ENCODE data around the gene MZB1. TPM values are rescaled to one million over a fixed set of nuclear protein-coding genes. Genes with fewer than 3 reads are reported as not detected.

Gene MZB1
- total RNA-seq, 1 donor from 2014 or later, result not detected

DNA sequence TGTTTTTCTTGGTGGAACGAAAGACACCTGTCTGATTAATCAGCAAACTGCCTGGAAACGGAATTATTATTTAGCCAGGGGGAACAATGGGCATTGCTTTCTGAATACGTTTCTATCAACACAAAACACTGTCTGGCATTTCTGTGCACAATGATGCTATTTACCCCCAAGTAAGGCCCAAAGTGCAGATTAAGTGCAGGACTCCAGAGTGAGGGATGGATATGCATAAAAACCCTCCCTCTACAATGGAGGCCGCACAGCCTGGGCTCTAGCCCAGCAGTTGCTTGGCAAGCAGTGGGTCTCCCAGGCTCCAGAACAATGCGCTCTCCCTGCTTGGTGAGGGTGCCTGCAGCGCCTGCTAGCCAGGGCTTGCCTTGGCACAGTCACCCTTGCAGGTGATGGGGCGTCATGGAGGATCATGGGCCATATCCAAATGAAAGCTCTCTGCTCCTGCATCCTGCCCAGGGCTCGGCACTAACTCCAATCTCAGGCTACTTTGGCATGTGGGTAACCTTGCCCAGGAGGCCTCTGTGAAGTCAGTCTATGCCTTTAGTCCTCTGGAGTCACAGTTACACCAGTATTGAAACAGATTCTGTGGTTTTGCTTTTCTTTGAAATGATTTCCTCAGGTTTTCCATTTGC, 25.6 kb upstream of the MZB1 start:
- TF ChIP-seq, protein P1, sequence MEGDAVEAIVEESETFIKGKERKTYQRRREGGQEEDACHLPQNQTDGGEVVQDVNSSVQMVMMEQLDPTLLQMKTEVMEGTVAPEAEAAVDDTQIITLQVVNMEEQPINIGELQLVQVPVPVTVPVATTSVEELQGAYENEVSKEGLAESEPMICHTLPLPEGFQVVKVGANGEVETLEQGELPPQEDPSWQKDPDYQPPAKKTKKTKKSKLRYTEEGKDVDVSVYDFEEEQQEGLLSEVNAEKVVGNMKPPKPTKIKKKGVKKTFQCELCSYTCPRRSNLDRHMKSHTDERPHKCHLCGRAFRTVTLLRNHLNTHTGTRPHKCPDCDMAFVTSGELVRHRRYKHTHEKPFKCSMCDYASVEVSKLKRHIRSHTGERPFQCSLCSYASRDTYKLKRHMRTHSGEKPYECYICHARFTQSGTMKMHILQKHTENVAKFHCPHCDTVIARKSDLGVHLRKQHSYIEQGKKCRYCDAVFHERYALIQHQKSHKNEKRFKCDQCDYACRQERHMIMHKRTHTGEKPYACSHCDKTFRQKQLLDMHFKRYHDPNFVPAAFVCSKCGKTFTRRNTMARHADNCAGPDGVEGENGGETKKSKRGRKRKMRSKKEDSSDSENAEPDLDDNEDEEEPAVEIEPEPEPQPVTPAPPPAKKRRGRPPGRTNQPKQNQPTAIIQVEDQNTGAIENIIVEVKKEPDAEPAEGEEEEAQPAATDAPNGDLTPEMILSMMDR (IDR thresholded peaks at IDR 0.05), result no peak
- Mint-ChIP-seq H3K9me3 (ENCODE audit: low read depth) (no peaks in the 10 kb centered on the region), H3K4me3 (ENCODE audit: unreplicated experiment) (no peak overlapping the region), H3K27me3 (ENCODE audit: low read depth) (no peaks in the 10 kb centered on the region), H3K4me1 (ENCODE audit: low read depth) (peaks cover 8% of the 10 kb centered on the region), H3K36me3 (ENCODE audit: low read depth) (peaks cover 17% of the 10 kb centered on the region), H3K27ac (ENCODE audit: unreplicated experiment) (no peak overlapping the region)
- DNase-seq (ENCODE audit: low spot score), result no peak

DNA sequence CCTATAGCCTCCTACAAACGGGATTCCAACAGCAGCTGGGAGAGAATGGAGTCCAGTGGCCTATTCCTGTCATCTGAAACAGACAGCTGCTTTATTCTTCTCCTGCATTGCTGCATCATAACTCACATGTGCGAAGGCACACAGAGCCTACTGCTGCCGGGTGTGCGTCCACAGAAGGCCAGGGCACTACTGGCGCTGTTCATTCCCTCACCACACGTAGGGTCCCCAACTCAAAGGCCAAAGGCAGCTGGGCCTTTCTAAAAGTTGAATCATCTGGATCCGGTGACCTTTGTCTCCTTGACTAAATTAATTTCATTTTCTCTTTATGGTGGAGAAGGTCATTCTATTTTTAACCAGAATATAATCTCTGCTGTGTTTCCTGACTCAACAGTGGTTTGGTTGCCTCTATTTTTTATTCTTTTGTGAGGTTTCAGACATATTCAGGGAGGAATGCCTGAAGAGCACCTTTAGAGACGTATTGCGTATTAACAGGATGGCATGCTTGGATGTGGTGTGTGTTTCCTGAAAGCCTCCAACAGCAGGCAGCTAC, 24.9 kb upstream of the MZB1 start:
- DNase-seq (ENCODE audit: low spot score), result no peak
- H3K4me1 Mint-ChIP-seq (ENCODE audit: low read depth), result peaks cover 8% of the 10 kb centered on the region
- peaks cover 14% of the 10 kb centered on the region for H3K36me3 Mint-ChIP-seq (ENCODE audit: low read depth)

DNA sequence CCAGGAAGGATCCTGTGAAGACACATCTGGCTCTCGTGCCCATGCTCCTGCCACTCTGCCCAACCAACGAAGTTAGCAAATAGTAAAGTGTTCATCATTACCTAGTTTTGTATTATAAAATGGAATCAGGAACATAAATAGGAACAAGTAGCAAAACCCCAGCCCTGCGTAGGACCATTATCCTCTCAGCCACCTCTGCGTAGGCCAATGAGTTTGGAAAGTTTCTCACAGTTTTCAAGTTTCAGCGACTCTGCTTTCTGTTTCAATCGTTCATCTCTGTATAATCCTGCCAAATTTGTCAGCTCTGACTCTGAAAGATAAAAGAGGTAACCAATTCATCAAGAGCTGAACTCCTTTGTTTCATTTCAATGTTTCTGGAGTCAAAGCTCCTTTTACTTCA, 24.2 kb upstream of the MZB1 start:
- DNase-seq (ENCODE audit: low spot score), result no peak
- H3K4me1 Mint-ChIP-seq (ENCODE audit: low read depth), result peaks cover 8% of the 10 kb centered on the region
- TF ChIP-seq, protein P1 (IDR thresholded peaks at IDR 0.05), result no peak
- no peaks in the 10 kb centered on the region for H3K9me3 Mint-ChIP-seq (ENCODE audit: low read depth)
- H3K27ac Mint-ChIP-seq (ENCODE audit: unreplicated experiment), result no peak overlapping the region
- H3K27me3 Mint-ChIP-seq (ENCODE audit: low read depth), result no peaks in the 10 kb centered on the region
- H3K36me3 Mint-ChIP-seq (ENCODE audit: low read depth), result peaks cover 10% of the 10 kb centered on the region
- no peak overlapping the region for H3K4me3 Mint-ChIP-seq (ENCODE audit: unreplicated experiment)

More for the DNA sequence above, 24.9 kb upstream of the MZB1 start:
- no peaks in the 10 kb centered on the region for H3K27me3 Mint-ChIP-seq (ENCODE audit: low read depth)
- TF ChIP-seq, protein P1 (IDR thresholded peaks at IDR 0.05), result no peak
- H3K4me3 Mint-ChIP-seq (ENCODE audit: unreplicated experiment), result no peak overlapping the region
- H3K9me3 Mint-ChIP-seq (ENCODE audit: low read depth), result no peaks in the 10 kb centered on the region
- H3K27ac Mint-ChIP-seq (ENCODE audit: unreplicated experiment), result no peak overlapping the region

DNA sequence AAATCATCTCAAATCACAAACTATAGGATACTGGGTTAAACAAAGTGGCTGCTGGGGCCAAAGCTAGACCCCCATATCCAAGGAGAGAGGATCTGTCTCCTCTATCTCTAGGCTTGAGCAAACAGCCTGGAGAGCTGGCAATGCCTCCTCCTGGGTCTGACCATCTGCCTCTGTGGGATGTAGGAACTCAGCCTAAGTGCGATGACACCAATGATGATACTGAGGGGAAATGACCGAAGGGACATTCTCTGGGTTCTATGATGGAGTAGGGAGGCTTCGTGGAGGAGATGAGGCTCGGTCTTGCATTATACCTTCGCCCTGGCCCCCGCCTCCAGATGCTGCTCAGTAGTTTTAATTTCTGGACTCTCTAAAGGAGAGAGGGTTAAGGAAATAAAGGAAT, 23.4 kb upstream of the MZB1 start:
- Mint-ChIP-seq H3K4me1 (ENCODE audit: low read depth) (peaks cover 8% of the 10 kb centered on the region), H3K4me3 (ENCODE audit: unreplicated experiment) (no peak overlapping the region), H3K27ac (ENCODE audit: unreplicated experiment) (no peak overlapping the region), H3K36me3 (ENCODE audit: low read depth) (peaks cover 10% of the 10 kb centered on the region), H3K27me3 (ENCODE audit: low read depth) (no peaks in the 10 kb centered on the region), H3K9me3 (ENCODE audit: low read depth) (no peaks in the 10 kb centered on the region)
- no peak for DNase-seq (ENCODE audit: low spot score)
- TF ChIP-seq, protein P1 (IDR thresholded peaks at IDR 0.05), result no peak

DNA sequence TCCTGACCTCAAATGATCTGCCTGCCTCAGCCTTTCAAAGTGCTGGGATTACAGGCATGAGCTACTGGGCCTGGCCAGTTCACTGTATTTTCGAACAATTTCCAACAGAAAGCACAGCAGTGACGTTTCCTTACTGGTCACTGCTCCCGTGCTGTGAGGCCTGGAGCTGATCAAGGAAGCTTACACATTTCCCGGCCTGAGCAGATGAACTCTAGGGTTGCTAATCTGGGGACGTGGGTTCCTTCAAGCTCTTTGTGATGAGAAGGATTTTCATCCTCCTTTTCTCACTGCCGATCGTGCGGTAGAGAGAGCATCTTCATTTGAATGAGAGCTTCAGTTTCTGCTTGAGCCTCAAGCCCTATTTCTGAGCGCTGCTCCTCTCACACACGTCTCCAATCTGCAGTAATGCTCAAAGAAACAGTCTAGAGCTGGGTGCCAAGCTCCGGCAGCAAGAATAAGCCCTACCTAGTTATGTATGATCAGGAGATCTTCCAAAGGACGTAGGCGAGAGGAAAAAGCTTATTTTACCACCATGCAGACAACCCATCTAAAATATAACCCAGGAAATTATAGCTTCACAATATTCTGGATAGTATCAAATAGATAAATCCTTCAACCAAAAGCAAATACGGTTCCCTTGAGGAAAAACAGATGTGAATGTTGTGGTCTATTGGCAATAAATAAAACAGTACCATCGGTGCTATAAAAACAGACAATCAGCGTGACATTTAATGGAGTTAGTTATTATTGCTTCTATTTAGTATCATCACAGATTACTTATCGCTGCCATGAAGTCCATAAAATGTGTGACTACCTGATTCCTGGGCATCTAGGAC, 21.5 kb upstream of the MZB1 start:
- TF ChIP-seq, protein P1 (IDR thresholded peaks at IDR 0.05), result no peak
- no peak for DNase-seq (ENCODE audit: low spot score)
- Mint-ChIP-seq H3K27me3 (ENCODE audit: low read depth) (no peaks in the 10 kb centered on the region), H3K9me3 (ENCODE audit: low read depth) (no peaks in the 10 kb centered on the region), H3K4me3 (ENCODE audit: unreplicated experiment) (no peak overlapping the region), H3K4me1 (ENCODE audit: low read depth) (no peaks in the 10 kb centered on the region), H3K27ac (ENCODE audit: unreplicated experiment) (no peak overlapping the region), H3K36me3 (ENCODE audit: low read depth) (peaks cover 10% of the 10 kb centered on the region)

All from chondrocyte (in vitro differentiated cells).